GM12873 (cell line): ENCODE results near the gene ZNF653.

Experiments used
- CTCF ChIP-seq: IDR thresholded peaks from 2 replicates; pipeline ENCODE4 v1.5.1; 2012; ENCODE audit warnings: low read depth, mild to moderate bottlenecking, moderate library complexity, low read length, control low read depth; ENCODE audit not compliant: insufficient read depth; ENCODE audit errors: missing control alignments

ZNF653 gene

GRCh38 chr19:11453468-11454341 is 51.9 kb downstream of the ZNF653 start:
- peak; percentile 57 for TF ChIP-seq CTCF

- peak; percentile 10 for TF ChIP-seq CTCF
These were observed 52.9 kb downstream of the ZNF653 start for GRCh38 chr19:11452620-11453310.

- TF ChIP-seq CTCF = no peak
These were observed 53.6 kb downstream of the ZNF653 start for GRCh38 chr19:11451871-11452619.

GRCh38 chr19:11451327-11451870 is 54.2 kb downstream of the ZNF653 start:
- no peak for TF ChIP-seq CTCF

GRCh38 chr19:11450570-11451326 is 54.9 kb downstream of the ZNF653 start:
- no peak for TF ChIP-seq CTCF

GRCh38 chr19:11448923-11449554 is 56.6 kb downstream of the ZNF653 start:
- TF ChIP-seq CTCF = no peak
